ENCODE measurements around the gene SLC38A9. TPM values are rescaled to one million over a fixed set of nuclear protein-coding genes. Genes with fewer than 3 reads are reported as not detected.

Gene SLC38A9
- total RNA-seq, 6 experiments from 2014 or later, result 12.5 to 21.0 (median 14.8) TPM

- no peaks in the 10 kb centered on the region for H3K27me3 ChIP-seq
- 67% methylated on average over 3 of the region's 3 CpGs for WGBS (ENCODE audit: insufficient coverage, low coverage, low lambda C conversion rate, missing lambda C conversion rate)
- intact Hi-C loops (cut with DNase I), result no loop called here
- H3K4me3 ChIP-seq, result no peak overlapping the region
- no peaks in the 10 kb centered on the region for H3K9me3 ChIP-seq
- no peak for DNase-seq
- ATAC-seq, result no peak
- H3K36me3 ChIP-seq, result no peaks in the 10 kb centered on the region
- no peak for TF ChIP-seq POLR2A (IDR thresholded peaks at IDR 0.05)
- TF ChIP-seq, protein P1, sequence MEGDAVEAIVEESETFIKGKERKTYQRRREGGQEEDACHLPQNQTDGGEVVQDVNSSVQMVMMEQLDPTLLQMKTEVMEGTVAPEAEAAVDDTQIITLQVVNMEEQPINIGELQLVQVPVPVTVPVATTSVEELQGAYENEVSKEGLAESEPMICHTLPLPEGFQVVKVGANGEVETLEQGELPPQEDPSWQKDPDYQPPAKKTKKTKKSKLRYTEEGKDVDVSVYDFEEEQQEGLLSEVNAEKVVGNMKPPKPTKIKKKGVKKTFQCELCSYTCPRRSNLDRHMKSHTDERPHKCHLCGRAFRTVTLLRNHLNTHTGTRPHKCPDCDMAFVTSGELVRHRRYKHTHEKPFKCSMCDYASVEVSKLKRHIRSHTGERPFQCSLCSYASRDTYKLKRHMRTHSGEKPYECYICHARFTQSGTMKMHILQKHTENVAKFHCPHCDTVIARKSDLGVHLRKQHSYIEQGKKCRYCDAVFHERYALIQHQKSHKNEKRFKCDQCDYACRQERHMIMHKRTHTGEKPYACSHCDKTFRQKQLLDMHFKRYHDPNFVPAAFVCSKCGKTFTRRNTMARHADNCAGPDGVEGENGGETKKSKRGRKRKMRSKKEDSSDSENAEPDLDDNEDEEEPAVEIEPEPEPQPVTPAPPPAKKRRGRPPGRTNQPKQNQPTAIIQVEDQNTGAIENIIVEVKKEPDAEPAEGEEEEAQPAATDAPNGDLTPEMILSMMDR (IDR thresholded peaks at IDR 0.05), result no peak
- H3K27ac ChIP-seq, result peak overlapping the region in 1 of 3 donors; percentile 71
- H3K4me1 ChIP-seq, result peaks cover 0 to 34% (median 14%) of the 10 kb centered on the region in 4 donors
These were observed 85.3 kb downstream of the SLC38A9 start for GRCh38 chr5:55626790-55627189.

- TF ChIP-seq, protein P1 (IDR thresholded peaks at IDR 0.05), result no peak
- no peak for TF ChIP-seq POLR2A (IDR thresholded peaks at IDR 0.05)
- Histone ChIP-seq H3K27me3 (no peaks in the 10 kb centered on the region), H3K9me3 (no peaks in the 10 kb centered on the region), H3K4me3 (no peak overlapping the region), H3K4me1 (peaks cover 0 to 43% (median 17%) of the 10 kb centered on the region in 4 donors), H3K36me3 (no peaks in the 10 kb centered on the region), H3K27ac (peak overlapping the region; percentile 52 to 77 (median 71))
- intact Hi-C loops (cut with DNase I), result no loop called here
- DNase-seq (no peak), ATAC-seq (peak in 2 of 4 donors; percentile 28 to 33)
These were observed 86.2 kb downstream of the SLC38A9 start for GRCh38 chr5:55625913-55626312.

- intact Hi-C loops (cut with DNase I), result no loop called here
- Histone ChIP-seq H3K4me1 (peaks cover 0 to 47% (median 19%) of the 10 kb centered on the region in 4 donors), H3K36me3 (no peaks in the 10 kb centered on the region), H3K27me3 (no peaks in the 10 kb centered on the region), H3K9me3 (no peaks in the 10 kb centered on the region), H3K27ac (peak overlapping the region; percentile 52 to 77 (median 71)), H3K4me3 (no peak overlapping the region)
- ATAC-seq, result no peak
- DNase-seq, result no peak
- WGBS (ENCODE audit: insufficient coverage, low coverage, low lambda C conversion rate, missing lambda C conversion rate), result 86% methylated on average over 4 of the region's 4 CpGs
- TF ChIP-seq, protein P1 (IDR thresholded peaks at IDR 0.05), result no peak
- TF ChIP-seq POLR2A (IDR thresholded peaks at IDR 0.05), result no peak
These were observed 86.6 kb downstream of the SLC38A9 start for GRCh38 chr5:55625589-55625909.

GRCh38 chr5:55624841-55625588 lies 87.1 kb downstream of the SLC38A9 start:
- DNase-seq, result no peak
- intact Hi-C loops (cut with DNase I), result no loop called here
- Histone ChIP-seq H3K4me1 (peaks cover 0 to 52% (median 19%) of the 10 kb centered on the region in 4 donors), H3K27me3 (no peaks in the 10 kb centered on the region), H3K9me3 (no peaks in the 10 kb centered on the region), H3K36me3 (no peaks in the 10 kb centered on the region), H3K4me3 (no peak overlapping the region), H3K27ac (peak overlapping the region; percentile 52 to 77 (median 71))
- ATAC-seq, result peak in 1 of 4 donors; percentile 11
- no peak for TF ChIP-seq POLR2A (IDR thresholded peaks at IDR 0.05)
- TF ChIP-seq, protein P1 (IDR thresholded peaks at IDR 0.05), result no peak
- WGBS (ENCODE audit: insufficient coverage, low coverage, low lambda C conversion rate, missing lambda C conversion rate), result 70% methylated on average over 8 of the region's 8 CpGs

All from right lobe of liver (tissue), 6 donors.